ENCODE measurements around the gene BRINP2. TPM values are rescaled to one million over a fixed set of nuclear protein-coding genes. Genes with fewer than 3 reads are reported as not detected.

BRINP2 gene
- polyA plus RNA-seq, 3 donors: not detected

- no peak overlapping the region for H3K9ac ChIP-seq (ENCODE audit: insufficient read depth, low read length, poor library complexity, severe bottlenecking)
- no peak overlapping the region for H3K27ac ChIP-seq (ENCODE audit: low read depth in 1 of 2, low read length in 2 of 2)
- peaks cover 0 to 2% (median 0%) of the 10 kb centered on the region in 7 donors for H3K9me3 Mint-ChIP-seq
- H3K4me3 Mint-ChIP-seq: no peak overlapping the region
- no peaks in the 10 kb centered on the region for H3K4me1 ChIP-seq (ENCODE audit: control insufficient read depth in 1 of 2, insufficient read depth in 2 of 2, low read length in 2 of 2)
- H3K27me3 Mint-ChIP-seq (ENCODE audit: low read depth in 3 of 3): no peaks in the 10 kb centered on the region
- TF ChIP-seq, protein P1, sequence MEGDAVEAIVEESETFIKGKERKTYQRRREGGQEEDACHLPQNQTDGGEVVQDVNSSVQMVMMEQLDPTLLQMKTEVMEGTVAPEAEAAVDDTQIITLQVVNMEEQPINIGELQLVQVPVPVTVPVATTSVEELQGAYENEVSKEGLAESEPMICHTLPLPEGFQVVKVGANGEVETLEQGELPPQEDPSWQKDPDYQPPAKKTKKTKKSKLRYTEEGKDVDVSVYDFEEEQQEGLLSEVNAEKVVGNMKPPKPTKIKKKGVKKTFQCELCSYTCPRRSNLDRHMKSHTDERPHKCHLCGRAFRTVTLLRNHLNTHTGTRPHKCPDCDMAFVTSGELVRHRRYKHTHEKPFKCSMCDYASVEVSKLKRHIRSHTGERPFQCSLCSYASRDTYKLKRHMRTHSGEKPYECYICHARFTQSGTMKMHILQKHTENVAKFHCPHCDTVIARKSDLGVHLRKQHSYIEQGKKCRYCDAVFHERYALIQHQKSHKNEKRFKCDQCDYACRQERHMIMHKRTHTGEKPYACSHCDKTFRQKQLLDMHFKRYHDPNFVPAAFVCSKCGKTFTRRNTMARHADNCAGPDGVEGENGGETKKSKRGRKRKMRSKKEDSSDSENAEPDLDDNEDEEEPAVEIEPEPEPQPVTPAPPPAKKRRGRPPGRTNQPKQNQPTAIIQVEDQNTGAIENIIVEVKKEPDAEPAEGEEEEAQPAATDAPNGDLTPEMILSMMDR (IDR thresholded peaks at IDR 0.05): no peak
- H2AFZ ChIP-seq (ENCODE audit: insufficient read depth, low read depth, low read length, poor library complexity, severe bottlenecking): no peak overlapping the region
- H3K27ac Mint-ChIP-seq: no peak overlapping the region
- no peaks in the 10 kb centered on the region for H3K79me2 ChIP-seq (ENCODE audit: insufficient read depth, low read length)
- no peak overlapping the region for H3K4me2 ChIP-seq (replicated peaks; ENCODE audit: extremely low read depth, low read length, poor library complexity, severe bottlenecking)
- no peaks in the 10 kb centered on the region for H3K36me3 Mint-ChIP-seq
- WGBS (ENCODE audit: insufficient coverage): 100% methylated on average over 3 of the region's 4 CpGs
- H4K20me1 ChIP-seq (ENCODE audit: insufficient read depth, low read length): no peaks in the 10 kb centered on the region
- no peaks in the 10 kb centered on the region for H3K9me3 ChIP-seq (replicated peaks in 1 of 2; ENCODE audit: control insufficient read depth in 1 of 2, insufficient read depth in 1 of 2, low read length in 2 of 2)
- no peaks in the 10 kb centered on the region for H3K36me3 ChIP-seq (replicated peaks in 1 of 2; ENCODE audit: control insufficient read depth in 1 of 2, insufficient read depth in 2 of 2, low read length in 2 of 2)
- H3K27me3 ChIP-seq (ENCODE audit: control insufficient read depth in 2 of 2, insufficient read depth in 2 of 2, low read length in 2 of 2): no peaks in the 10 kb centered on the region
- H3K4me1 Mint-ChIP-seq: no peaks in the 10 kb centered on the region
- no peak overlapping the region for H3K4me3 ChIP-seq (replicated peaks in 1 of 3; ENCODE audit: low read depth in 2 of 3, low read length in 3 of 3)
- intact Hi-C loops (cut with micrococcal nuclease): no loop called here
- DNase-seq: no peak
Observed at GRCh38 chr1:177228693-177229065, 57.9 kb downstream of the BRINP2 start.

GRCh38 chr1:177229781-177230180 is 59.0 kb downstream of the BRINP2 start:
- Mint-ChIP-seq H3K4me3 (no peak overlapping the region), H3K27ac (no peak overlapping the region)
- WGBS (ENCODE audit: insufficient coverage): 98% methylated on average over 17 of the region's 20 CpGs

More at GRCh38 chr1:177229781-177230180, 59.0 kb downstream of the BRINP2 start:
- no peaks in the 10 kb centered on the region for H3K27me3 Mint-ChIP-seq (ENCODE audit: low read depth in 3 of 3)
- Histone ChIP-seq H3K4me1 (ENCODE audit: control insufficient read depth in 1 of 2, insufficient read depth in 2 of 2, low read length in 2 of 2) (no peaks in the 10 kb centered on the region), H3K9ac (ENCODE audit: insufficient read depth, low read length, poor library complexity, severe bottlenecking) (no peak overlapping the region), H3K9me3 (replicated peaks in 1 of 2; ENCODE audit: control insufficient read depth in 1 of 2, insufficient read depth in 1 of 2, low read length in 2 of 2) (no peaks in the 10 kb centered on the region), H3K27ac (ENCODE audit: low read depth in 1 of 2, low read length in 2 of 2) (no peak overlapping the region), H4K20me1 (ENCODE audit: insufficient read depth, low read length) (no peaks in the 10 kb centered on the region), H3K4me3 (replicated peaks in 1 of 3; ENCODE audit: low read depth in 2 of 3, low read length in 3 of 3) (no peak overlapping the region), H3K27me3 (ENCODE audit: control insufficient read depth in 2 of 2, insufficient read depth in 2 of 2, low read length in 2 of 2) (no peaks in the 10 kb centered on the region), H2AFZ (ENCODE audit: insufficient read depth, low read depth, low read length, poor library complexity, severe bottlenecking) (no peak overlapping the region), H3K79me2 (ENCODE audit: insufficient read depth, low read length) (no peaks in the 10 kb centered on the region), H3K4me2 (replicated peaks; ENCODE audit: extremely low read depth, low read length, poor library complexity, severe bottlenecking) (no peak overlapping the region), H3K36me3 (replicated peaks in 1 of 2; ENCODE audit: control insufficient read depth in 1 of 2, insufficient read depth in 2 of 2, low read length in 2 of 2) (no peaks in the 10 kb centered on the region)
- H3K4me1 Mint-ChIP-seq: no peaks in the 10 kb centered on the region
- no peaks in the 10 kb centered on the region for H3K36me3 Mint-ChIP-seq
- no peak for DNase-seq
- peaks cover 0 to 3% (median 0%) of the 10 kb centered on the region in 7 donors for H3K9me3 Mint-ChIP-seq
- TF ChIP-seq, protein P1 (IDR thresholded peaks at IDR 0.05): no peak
- intact Hi-C loops (cut with micrococcal nuclease): no loop called here

Data from CD14-positive monocyte (primary cell).